GM10266 (cell line): ENCODE results near the gene MYF5.

ENCODE experiments used
- DNase-seq: peaks from one replicate; pipeline ENCODE4 v3.0.0; 2012; ENCODE audit errors: extremely low spot score
- TF ChIP-seq, protein P1 (sequence below): IDR thresholded peaks from 2 replicates; pipeline ENCODE4 v1.5.1; 2012; ENCODE audit warnings: mild to moderate bottlenecking, low read depth; ENCODE audit not compliant: control insufficient read depth, insufficient read depth; ENCODE audit errors: missing control alignments

Gene MYF5

GRCh38 chr12:80745851-80746505 is 29.3 kb downstream of the MYF5 start:
- DNase-seq: no peak
- TF ChIP-seq, protein P1, sequence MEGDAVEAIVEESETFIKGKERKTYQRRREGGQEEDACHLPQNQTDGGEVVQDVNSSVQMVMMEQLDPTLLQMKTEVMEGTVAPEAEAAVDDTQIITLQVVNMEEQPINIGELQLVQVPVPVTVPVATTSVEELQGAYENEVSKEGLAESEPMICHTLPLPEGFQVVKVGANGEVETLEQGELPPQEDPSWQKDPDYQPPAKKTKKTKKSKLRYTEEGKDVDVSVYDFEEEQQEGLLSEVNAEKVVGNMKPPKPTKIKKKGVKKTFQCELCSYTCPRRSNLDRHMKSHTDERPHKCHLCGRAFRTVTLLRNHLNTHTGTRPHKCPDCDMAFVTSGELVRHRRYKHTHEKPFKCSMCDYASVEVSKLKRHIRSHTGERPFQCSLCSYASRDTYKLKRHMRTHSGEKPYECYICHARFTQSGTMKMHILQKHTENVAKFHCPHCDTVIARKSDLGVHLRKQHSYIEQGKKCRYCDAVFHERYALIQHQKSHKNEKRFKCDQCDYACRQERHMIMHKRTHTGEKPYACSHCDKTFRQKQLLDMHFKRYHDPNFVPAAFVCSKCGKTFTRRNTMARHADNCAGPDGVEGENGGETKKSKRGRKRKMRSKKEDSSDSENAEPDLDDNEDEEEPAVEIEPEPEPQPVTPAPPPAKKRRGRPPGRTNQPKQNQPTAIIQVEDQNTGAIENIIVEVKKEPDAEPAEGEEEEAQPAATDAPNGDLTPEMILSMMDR: no peak

DNA sequence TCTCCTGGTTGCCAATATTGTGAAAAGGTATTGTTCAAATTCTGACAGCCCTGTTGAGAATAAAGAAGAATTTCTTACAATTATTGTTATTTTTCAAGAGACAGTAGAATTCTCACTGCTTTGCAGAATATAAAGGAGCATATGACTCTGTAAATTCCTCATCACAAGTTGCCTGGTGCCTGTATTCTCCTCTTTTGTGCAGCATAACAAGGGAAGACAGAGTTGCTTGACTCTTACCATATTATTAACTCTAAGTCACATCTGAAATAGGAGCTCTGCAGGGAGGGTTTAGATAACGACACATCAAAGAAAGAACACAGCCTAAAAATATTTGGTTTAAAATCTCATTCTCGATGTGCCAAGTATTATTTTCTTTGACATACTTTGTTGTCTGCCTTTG is 31.1 kb downstream of the MYF5 start:
- no peak for DNase-seq
- TF ChIP-seq, protein P1: no peak

DNA sequence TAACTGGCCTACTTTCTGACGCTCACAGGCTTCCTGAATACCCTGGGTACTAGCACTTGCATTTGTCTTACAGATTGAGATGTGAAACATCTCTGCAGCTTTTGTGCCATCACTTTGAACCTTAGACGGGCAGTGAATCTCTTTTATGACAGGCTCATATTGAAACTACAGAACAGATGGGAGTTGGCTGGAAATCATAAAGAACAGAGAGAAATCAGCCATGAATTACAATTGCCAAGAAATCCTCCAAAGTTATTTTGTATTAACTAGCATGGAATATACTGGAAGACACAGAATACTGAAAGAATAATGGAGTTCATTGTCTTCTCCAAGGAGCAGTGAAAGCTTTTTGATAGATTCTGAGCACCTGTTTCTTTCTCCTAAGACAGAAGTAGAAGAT is 32.7 kb downstream of the MYF5 start:
- DNase-seq: no peak
- TF ChIP-seq, protein P1: no peak

DNA sequence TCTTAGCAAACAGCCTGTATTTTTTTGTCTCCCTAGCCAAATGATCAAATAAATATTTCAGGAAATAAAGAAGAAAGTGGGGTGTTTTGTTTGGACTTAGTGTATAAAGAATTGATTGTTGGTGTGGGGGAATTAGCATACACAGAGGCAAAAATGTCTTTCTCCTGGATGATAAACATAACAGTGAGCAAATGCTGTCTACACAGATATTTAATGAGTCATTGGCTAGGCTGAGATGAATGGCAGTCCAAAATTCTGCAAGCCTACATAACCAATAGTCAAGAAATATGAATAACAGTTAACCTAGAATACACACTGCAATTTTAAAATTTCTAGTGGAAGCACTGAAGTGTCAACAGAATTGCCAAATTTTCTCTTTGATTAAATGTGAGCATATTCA is 35.8 kb downstream of the MYF5 start:
- TF ChIP-seq, protein P1: no peak
- no peak for DNase-seq

- DNase-seq: no peak
Observed at GRCh38 chr12:80754274-80754673, 37.6 kb downstream of the MYF5 start.

GRCh38 chr12:80756875-80757274 is 40.2 kb downstream of the MYF5 start:
- peak; percentile 4 for DNase-seq
- TF ChIP-seq, protein P1: no peak

More at GRCh38 chr12:80754274-80754673, 37.6 kb downstream of the MYF5 start:
- TF ChIP-seq, protein P1: no peak

DNA sequence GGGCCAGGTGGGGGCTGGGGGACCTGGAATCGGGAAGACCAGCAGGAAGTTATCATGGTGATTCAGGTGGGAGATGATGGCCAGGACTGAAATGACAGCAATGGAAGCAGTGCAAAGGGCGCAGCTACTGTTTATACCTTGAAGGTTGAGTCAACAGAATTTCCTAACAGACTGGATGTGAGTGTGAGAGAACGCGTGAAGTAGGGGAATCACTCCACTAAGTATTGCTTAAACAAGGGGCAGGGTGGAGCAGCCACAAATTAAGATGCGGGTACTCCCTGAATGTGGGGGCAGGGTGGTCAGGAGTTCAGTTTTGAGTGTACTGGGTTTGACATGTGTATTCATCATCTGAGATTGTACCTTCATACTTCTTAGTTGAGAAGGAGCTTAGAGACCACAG is 45.1 kb downstream of the MYF5 start:
- TF ChIP-seq, protein P1: no peak

More for the DNA sequence above, 45.1 kb downstream of the MYF5 start:
- DNase-seq: no peak
